Suprapubic skin (tissue), 3 donors: ENCODE measurements around the gene S100P.
"Not testable (repeated sequence)": the region's sequence is repeated elsewhere in the genome, so short reads cannot be mapped to it uniquely, and the experiment has no call there.

Experiments used
- CTCF ChIP-seq, 2 donors: fragments of 200-600 bp in 1 of 2; fragments of 450-650 bp in 1 of 2; sonication (generic) in 1 of 2; IDR thresholded peaks; one replicate each; pipeline ENCODE4 v1.5.1; 2016 to 2019; ENCODE audit warnings: antibody characterized with exemption in 2 of 2, mild to moderate bottlenecking in 1 of 2, moderate library complexity in 1 of 2
- POLR2A ChIP-seq, 2 donors: fragments of 450-650 bp; IDR thresholded peaks; one replicate each; pipeline ENCODE4 v1.6.1; 2017; ENCODE audit warnings: antibody characterized with exemption in 2 of 2, mild to moderate bottlenecking in 2 of 2, moderate library complexity in 2 of 2

- not testable (repeated sequence) for TF ChIP-seq POLR2A, CTCF (IDR thresholded peaks at IDR 0.05)
Measured at GRCh38 chr4:6673191-6673659, 20.5 kb upstream of the S100P start.
